Islet of Langerhans (tissue), 1 donor: ENCODE results near the gene TEP1.
A peak's percentile ranks its signal among the peaks of the same experiment; 100 is the strongest.
"Not testable (repeated sequence)": the region's sequence is repeated elsewhere in the genome, so short reads cannot be mapped to it uniquely, and the experiment has no call there.

ENCODE experiments used
- FAIRE-seq: peaks from one replicate; lab custom pipeline; 2011; peaks lifted over from hg19 to GRCh38; lab: Jason Lieb, UNC

TEP1 gene

GRCh38 chr14:20412876-20413743 is at the start of gene TEP1:
Gene TEP1 (minus strand): TSS chr14:20413501. CDS start chr14:20408439, 5,062 bp downstream.
- no peak for FAIRE-seq

- peak; percentile 98 for FAIRE-seq
Observed at GRCh38 chr14:20461225-20462141, 48.2 kb upstream of the TEP1 start, which contains the start of gene PIP4P1. Gene PIP4P1 (minus strand): TSS chr14:20461434. CDS start chr14:20461325, 109 bp downstream.

- FAIRE-seq, result no peak
Observed at GRCh38 chr14:20460458-20461224, 47.3 kb upstream of the TEP1 start.

- no peak for FAIRE-seq
Observed at GRCh38 chr14:20458031-20458789, 44.9 kb upstream of the TEP1 start.

- FAIRE-seq, result no peak
Observed at GRCh38 chr14:20456971-20457370, 43.7 kb upstream of the TEP1 start.

GRCh38 chr14:20455355-20456300 is 42.3 kb upstream of the TEP1 start:
- FAIRE-seq, result no peak

- peak; percentile 94 for FAIRE-seq
Observed at GRCh38 chr14:20454516-20455354, 41.4 kb upstream of the TEP1 start, which contains the start of the genes APEX1 and OSGEP. Gene APEX1 (plus strand): TSS chr14:20455226. CDS start chr14:20455646, 420 bp downstream. Gene OSGEP (minus strand): TSS chr14:20454812. CDS start chr14:20454683, 129 bp downstream.

GRCh38 chr14:20452831-20453230 is 39.5 kb upstream of the TEP1 start:
- FAIRE-seq, result not testable (repeated sequence)

GRCh38 chr14:20446889-20447288 is 33.6 kb upstream of the TEP1 start:
- FAIRE-seq, result no peak

- not testable (repeated sequence) for FAIRE-seq
Observed at GRCh38 chr14:20443650-20444049, 30.3 kb upstream of the TEP1 start.

- no peak for FAIRE-seq
Observed at GRCh38 chr14:20441461-20441860, 28.2 kb upstream of the TEP1 start.

GRCh38 chr14:20440882-20441281 is 27.6 kb upstream of the TEP1 start:
- FAIRE-seq, result no peak

GRCh38 chr14:20440465-20440864 is 27.2 kb upstream of the TEP1 start:
- no peak for FAIRE-seq

- FAIRE-seq, result no peak
Observed at GRCh38 chr14:20438664-20439063, 25.4 kb upstream of the TEP1 start.

- FAIRE-seq, result no peak
Observed at GRCh38 chr14:20436363-20436755, 23.1 kb upstream of the TEP1 start.

- no peak for FAIRE-seq
Observed at GRCh38 chr14:20435582-20436362, 22.5 kb upstream of the TEP1 start, which contains the start of gene KLHL33. Gene KLHL33 (minus strand): TSS chr14:20436166. CDS start chr14:20435811, 355 bp downstream.

- no peak for FAIRE-seq
Observed at GRCh38 chr14:20434701-20435581, 21.6 kb upstream of the TEP1 start.
